ENCODE data around the gene KCNE4. TPM values are rescaled to one million over a fixed set of nuclear protein-coding genes. Genes with fewer than 3 reads are reported as not detected.
A peak's percentile ranks its signal among the peaks of the same experiment; 100 is the strongest.

Gene KCNE4
- polyA plus RNA-seq, 1 of the 3 experiments (the other 2 are of a cell fraction) = 0.20 TPM

- TF ChIP-seq REST (IDR thresholded peaks at IDR 0.05; ENCODE audit: low read depth, low read length) = no peak
- no peak for TF ChIP-seq CHD2 (IDR thresholded peaks at IDR 0.05; ENCODE audit: low read length, partially characterized antibody)
- TF ChIP-seq TEAD4 (IDR thresholded peaks at IDR 0.05; ENCODE audit: borderline replicate concordance, insufficient read depth) = no peak
- no peak for TF ChIP-seq MXI1 (IDR thresholded peaks at IDR 0.05; ENCODE audit: low read depth, low read length)
- no peak for TF ChIP-seq MEF2A (IDR thresholded peaks at IDR 0.05; ENCODE audit: borderline replicate concordance, low read depth)
- no peak for TF ChIP-seq NRF1 (IDR thresholded peaks at IDR 0.05; ENCODE audit: low read depth, low read length)
Measured at GRCh38 chr2:223072826-223073225, 20.8 kb downstream of the KCNE4 start (continued).

GRCh38 chr2:223075301-223076270 is 23.6 kb downstream of the KCNE4 start:
- Histone ChIP-seq H3K27ac (ENCODE audit: low read depth in 2 of 2, low read length in 1 of 2) (peak overlapping the region in 1 of 2 experiments; percentile 84; a peak in 3 of 4 replicates), H3K9ac (no peak overlapping the region), H3K9me2 (no peaks in the 10 kb centered on the region), H3K4me3 (ENCODE audit: low read depth in 2 of 2, low read length in 1 of 2) (no peak overlapping the region), H3K36me3 (replicated peaks in 1 of 2; ENCODE audit: control insufficient read depth in 1 of 2, insufficient read depth in 2 of 2, low read length in 1 of 2) (no peaks in the 10 kb centered on the region), H2AFZ (ENCODE audit: low read depth) (no peak overlapping the region), H3K9me3 (no peaks in the 10 kb centered on the region), H4K20me1 (ENCODE audit: insufficient read depth) (no peaks in the 10 kb centered on the region), H3F3A (replicated peaks; ENCODE audit: insufficient read depth) (peaks cover 12% of the 10 kb centered on the region), H3K4me1 (ENCODE audit: control insufficient read depth in 1 of 2, insufficient read depth in 2 of 2, low read depth in 1 of 2, low read length in 1 of 2) (peaks cover 0 to 12% of the 10 kb centered on the region in 2 experiments; a peak in 1 of 4 replicates), H3K4me2 (no peak overlapping the region), H3K27me3 (ENCODE audit: insufficient read depth) (no peaks in the 10 kb centered on the region), H3K79me2 (ENCODE audit: insufficient read depth) (no peaks in the 10 kb centered on the region)
- POLR2A ChIA-PET = no interaction called here
- CTCF ChIA-PET = interaction anchor here (1.5 kb wide), 1 partner anchor 9 kb away, joined by 3 read pairs; no protein-coding TSS in a partner anchor
- no peak for DNase-seq
- WGBS (ENCODE audit: low lambda C conversion rate) = 71% methylated on average over 6 of the region's 6 CpGs
- TF ChIP-seq USF1 (IDR thresholded peaks at IDR 0.05; ENCODE audit: borderline replicate concordance, low read depth) = no peak
- TF ChIP-seq JUND (IDR thresholded peaks at IDR 0.05) = no peak
- no peak for TF ChIP-seq GABPA (IDR thresholded peaks at IDR 0.05; ENCODE audit: low read depth)
- TF ChIP-seq PBX3 (IDR thresholded peaks at IDR 0.05) = no peak
- no peak for TF ChIP-seq REST (IDR thresholded peaks at IDR 0.05; ENCODE audit: low read depth, low read length)
- TF ChIP-seq RCOR1 (IDR thresholded peaks at IDR 0.05; ENCODE audit: low read length) = no peak
- no peak for TF ChIP-seq ELF1 (IDR thresholded peaks at IDR 0.05)
- TF ChIP-seq FOSL2 (IDR thresholded peaks at IDR 0.05; ENCODE audit: borderline replicate concordance, low read depth) = no peak
- TF ChIP-seq RXRA (IDR thresholded peaks at IDR 0.05; ENCODE audit: borderline replicate concordance, low read depth) = no peak
- TF ChIP-seq GATA2 (CRISPR knock-in tag; IDR thresholded peaks at IDR 0.05) = no peak
- TF ChIP-seq CTCF (IDR thresholded peaks at IDR 0.05) = no peak
- no peak for TF ChIP-seq NFIC (IDR thresholded peaks at IDR 0.05; ENCODE audit: borderline replicate concordance)
- no peak for TF ChIP-seq TAF1 (IDR thresholded peaks at IDR 0.05; ENCODE audit: borderline replicate concordance, low read depth, low read length)
- TF ChIP-seq FOXM1 (IDR thresholded peaks at IDR 0.05; ENCODE audit: low read depth) = no peak
- TF ChIP-seq RFX5 (IDR thresholded peaks at IDR 0.05; ENCODE audit: low read length) = no peak

Data from SK-N-SH (cell line).